ENCODE measurements around the gene CAPSL.
"Not testable (repeated sequence)": the region's sequence is repeated elsewhere in the genome, so short reads cannot be mapped to it uniquely, and the experiment has no call there.

CAPSL gene

GRCh38 chr5:35904443-35905132 is 33.8 kb downstream of the CAPSL start:
- peak in 1 of 2 experiments; percentile 47 for DNase-seq

GRCh38 chr5:35903631-35904203 is 34.7 kb downstream of the CAPSL start:
- no peak for DNase-seq

GRCh38 chr5:35902046-35902672 is 36.3 kb downstream of the CAPSL start:
- DNase-seq, result peak in 1 of 2 experiments; percentile 25

DNA sequence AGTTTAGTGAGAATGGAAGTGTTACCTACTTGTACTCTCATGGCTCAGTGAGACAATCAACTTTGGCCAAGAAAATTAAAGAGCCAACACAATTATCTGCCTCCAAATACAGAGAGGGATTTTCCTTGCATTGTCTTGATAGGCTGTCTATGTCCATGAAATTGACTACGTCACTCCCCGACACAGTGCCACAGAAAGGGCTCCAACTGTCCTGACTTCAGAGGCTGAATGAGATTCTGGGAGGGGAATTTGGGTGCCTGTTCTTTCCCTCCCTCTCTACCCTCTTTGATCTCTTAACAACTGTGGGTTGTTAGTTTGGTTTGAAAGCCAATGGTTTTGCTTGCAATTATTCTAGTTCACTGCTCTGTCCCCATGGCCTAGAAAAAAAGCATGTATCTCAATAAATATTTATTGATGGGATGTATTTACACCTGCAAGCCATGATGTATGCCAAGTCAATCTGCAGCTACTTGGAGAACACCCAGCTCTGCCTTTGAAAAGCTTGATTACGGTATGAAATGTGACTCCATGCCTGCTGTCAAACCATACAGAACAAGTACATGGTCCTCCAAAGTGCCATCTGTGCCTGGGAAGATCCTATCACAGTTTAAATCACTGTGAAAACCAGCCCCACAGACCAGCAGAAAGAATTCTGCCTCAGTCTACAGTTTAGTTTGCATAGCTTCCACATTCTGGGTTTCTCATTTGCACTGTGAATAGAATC is 37.3 kb downstream of the CAPSL start:
- no peak for DNase-seq

DNA sequence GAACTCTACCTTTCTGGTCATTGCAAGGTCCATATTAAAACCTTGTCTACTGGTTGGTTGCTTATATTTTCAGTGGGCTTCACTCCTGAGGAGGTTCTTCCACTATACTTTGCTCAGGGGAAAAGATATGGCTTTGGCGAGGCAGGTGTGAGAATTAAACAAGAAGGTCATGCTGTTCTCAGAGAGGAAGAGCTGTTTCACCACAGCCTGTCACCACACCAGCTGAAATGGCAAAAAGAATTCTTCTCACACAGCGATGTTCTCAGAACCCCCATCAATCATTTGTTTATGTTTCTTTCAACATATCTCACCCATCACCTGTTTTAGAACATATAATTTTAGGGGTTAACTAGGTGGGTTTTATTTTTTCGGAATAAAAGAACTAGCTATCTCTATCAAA is 38.6 kb downstream of the CAPSL start:
- no peak for DNase-seq

GRCh38 chr5:35898952-35899660 is 39.3 kb downstream of the CAPSL start:
- no peak for DNase-seq

DNA sequence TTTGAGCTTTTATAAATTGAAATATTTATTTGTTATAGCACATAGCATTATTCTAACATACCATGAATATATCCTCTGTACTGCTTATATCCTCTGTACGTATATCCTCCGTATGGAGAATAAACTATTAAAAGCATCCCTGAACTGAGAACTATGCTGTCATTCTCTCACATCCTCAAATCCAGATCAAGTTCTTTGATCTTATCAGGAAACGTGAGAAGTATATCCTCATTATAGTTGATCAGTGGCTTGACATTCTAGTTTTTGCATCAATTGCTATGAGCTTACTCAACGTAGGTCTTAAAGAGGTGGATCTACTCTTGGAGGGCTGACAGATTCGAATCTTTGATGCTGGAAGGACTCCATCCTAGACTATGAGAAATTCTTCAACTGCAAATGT is 44.3 kb downstream of the CAPSL start:
- no peak for DNase-seq

DNA sequence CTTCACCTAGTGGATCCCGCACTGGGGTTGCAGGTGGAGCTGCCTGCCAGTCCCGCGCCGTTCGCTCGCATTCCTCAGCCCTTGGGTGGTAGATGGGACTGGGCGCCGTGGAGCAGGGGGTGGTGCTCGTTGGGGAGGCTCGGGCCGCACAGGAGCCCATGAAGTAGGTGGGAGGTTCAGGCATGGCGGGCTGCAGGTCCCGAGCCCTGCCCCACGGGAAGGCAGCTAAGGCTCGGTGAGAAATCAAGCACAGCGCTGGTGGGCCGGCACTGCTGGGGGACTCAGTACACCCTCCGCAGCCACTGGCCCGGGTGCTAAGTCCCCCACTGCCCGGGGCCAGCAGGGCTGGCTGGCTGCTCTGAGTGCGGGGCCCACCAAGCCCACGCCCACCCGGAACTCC is 45.6 kb downstream of the CAPSL start:
- not testable (repeated sequence) for DNase-seq

DNA sequence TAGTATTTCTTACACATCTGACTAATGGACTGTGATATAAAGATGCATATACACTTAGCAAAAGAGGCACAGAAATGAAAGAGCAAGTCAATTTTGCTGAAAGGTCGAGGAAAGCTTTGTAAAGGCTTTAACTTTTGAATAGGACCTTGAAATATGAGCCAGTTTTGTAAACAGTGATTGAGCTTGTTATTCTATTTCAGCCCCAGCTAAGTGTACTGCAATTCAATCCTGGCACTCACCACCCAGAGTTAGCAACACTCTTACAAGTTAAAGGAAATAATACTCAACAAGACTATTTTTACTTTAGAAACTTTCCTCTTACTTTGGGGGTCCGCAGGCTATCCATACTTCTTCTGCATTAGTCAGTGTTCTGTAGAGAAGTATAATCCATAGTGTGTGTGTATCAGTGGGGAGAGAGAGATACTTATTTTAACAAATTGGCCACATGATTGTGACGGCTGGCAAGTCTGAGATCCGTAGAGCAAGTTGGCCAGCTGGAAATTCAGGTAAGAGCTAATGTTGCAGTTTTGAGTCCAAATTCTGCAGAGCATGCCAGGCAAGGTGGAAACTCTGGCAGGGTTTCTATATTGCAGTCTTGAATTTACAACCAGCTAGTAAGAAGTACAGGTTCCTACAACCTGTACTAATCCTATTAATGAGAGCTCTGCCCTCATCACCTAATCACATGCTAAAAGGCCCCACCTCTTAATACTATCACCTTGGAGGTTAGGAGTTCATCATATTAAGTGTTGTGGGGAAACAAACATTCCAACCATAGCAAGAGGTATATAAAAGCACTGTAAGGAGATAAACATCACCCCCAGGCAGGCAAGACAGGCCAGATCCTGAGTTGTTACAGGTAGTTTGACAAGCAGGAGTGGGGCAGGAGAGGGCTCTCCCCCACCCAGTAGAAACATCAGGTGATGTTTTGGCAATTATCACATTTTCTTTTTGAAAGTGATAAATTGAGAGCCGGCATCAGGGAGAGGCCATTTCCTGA is 48.1 kb downstream of the CAPSL start:
- DNase-seq, result no peak

DNA sequence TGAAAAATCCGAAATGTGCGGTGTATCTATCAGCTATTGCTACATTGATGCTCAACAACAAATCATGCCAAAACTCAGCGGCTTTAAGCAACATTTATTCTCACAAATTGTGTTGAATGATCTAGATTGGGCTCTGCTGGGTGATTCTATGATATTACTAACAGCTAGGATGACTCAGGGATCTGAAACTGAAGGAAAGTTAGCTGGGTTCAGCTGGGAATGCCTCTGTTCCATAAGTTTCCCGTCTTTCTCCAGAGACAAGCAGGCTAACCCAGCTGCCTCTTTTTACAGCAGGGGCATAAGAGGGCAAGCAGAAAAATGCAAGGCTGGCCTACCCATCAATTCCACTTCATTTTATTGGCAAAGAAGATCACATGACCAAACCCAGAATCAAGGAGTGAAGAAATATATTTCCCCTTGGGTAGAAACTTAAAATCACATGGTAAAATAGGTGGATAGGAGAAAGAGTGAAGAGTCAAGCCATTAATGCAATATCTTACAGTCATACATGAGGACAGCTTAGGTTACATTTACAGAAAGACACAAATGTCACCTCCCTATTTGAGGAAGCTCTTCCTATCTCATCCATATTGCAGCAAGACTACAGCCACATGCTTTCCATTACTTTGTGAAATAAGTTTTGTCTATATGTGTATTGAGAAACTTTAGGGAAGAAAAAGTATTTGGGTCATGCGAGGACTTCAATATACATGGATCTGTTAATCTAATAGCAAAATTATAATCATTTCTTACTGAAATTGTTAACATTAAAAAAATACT is 50.9 kb downstream of the CAPSL start:
- DNase-seq, result no peak

DNA sequence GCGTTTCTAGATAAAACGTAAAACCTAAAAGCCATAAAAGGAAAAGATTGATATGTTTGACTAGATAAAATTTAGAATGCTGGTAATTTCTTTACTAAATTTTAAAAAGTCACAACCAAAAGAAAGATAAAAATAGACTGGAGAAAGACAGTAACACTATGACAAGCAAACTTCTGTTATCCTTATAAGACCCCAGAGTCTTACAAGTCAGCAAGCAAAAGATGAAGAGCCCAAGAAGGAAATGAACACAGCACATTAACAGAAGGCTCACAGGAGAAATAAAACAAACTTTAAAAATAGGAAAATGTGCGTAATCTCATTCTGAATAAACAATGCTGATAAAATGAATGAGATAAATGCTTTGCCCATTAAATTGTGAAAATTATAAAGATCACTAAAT is 52.0 kb downstream of the CAPSL start:
- DNase-seq, result no peak

- DNase-seq, result no peak
Measured at GRCh38 chr5:35884773-35885172, 53.6 kb downstream of the CAPSL start.

- no peak for DNase-seq
Measured at GRCh38 chr5:35884191-35884769, 54.1 kb downstream of the CAPSL start.

DNA sequence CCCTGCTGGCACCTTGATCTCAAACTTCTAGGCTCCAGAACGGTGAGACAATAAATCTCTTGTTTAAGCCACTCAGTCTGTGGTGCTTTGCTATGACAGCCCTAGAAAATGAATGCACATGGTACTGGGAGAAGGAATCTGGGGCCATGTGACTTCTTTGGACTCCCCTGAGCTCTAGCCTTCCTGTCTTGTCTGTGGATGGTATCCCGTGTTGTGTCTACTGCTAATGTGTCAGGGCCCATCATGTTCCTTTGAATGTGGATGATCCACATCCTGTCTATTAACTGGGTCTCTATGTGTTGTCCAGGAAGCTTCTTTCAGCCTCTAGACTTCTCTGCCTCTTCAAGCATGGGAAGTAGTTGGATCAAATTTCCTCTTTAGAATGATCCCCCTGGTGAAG is 56.7 kb downstream of the CAPSL start:
- DNase-seq, result no peak

DNA sequence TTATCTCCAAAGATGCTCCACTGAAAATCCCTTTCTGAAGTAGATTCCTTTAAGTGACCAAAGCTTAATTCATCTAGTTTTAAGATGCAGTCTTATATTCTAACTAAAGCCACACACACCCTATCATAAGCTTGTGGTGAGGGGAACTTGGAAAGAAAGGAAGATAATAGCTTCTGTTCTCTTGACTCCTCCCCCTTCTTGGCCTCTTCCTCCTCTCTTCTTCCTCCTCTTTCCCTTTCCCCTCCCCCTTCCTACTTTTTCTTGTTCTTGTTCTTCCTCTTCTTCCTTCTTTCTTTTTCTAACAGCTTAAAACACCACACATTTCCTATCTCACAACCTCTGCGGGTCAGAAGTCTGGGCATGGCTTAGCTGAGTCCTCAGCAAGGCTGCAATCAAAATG is 58.3 kb downstream of the CAPSL start:
- no peak for DNase-seq

- DNase-seq, result no peak
Measured at GRCh38 chr5:35879649-35880048, 58.8 kb downstream of the CAPSL start.

GRCh38 chr5:35879096-35879495 is 59.3 kb downstream of the CAPSL start:
- DNase-seq, result no peak

GRCh38 chr5:35878079-35878478 is 60.3 kb downstream of the CAPSL start:
- no peak for DNase-seq

DNA sequence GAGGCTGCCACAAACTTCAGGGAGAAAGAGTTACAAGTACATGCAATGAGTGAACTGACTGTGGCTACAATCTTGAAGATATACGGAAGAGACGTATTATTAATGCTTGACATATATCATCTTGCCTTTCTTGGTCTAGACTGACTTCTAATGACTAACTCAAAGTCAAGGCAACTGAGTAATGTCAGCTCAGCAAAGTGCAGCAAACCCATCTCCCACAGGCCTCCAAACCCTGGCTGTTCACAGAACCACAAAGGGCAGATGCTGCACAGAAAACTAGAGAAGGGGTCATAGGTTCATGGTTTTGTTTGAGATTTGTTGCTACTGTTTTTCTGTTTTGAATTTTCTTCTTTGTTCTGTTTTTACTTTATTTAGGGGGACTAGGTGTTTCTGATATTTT is 60.8 kb downstream of the CAPSL start:
- DNase-seq, result no peak

DNA sequence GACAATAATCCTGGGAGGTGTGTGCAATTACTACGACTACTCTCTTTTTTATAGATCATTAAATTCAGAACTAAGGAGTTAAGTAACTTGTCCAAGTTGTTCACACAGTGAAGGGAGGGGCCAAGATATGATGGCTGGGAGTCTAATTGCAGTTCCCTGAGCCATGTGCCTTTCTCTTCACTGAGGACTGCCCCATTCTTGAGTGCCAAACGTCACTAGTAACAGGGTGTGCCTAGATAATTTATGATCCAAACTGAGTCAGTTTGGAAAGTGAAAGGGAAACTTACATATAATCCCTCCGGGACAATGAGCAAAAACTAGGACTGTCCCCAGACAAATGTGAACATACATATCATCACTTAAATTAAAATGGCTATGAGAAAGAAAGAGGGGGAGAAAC is 61.5 kb downstream of the CAPSL start:
- no peak for DNase-seq

GRCh38 chr5:35876454-35876853 is 62.0 kb downstream of the CAPSL start:
- no peak for DNase-seq
